Epithelial cell of esophagus (primary cell): ENCODE results near the gene RPL3.
"Not testable (repeated sequence)": the region's sequence is repeated elsewhere in the genome, so short reads cannot be mapped to it uniquely, and the experiment has no call there.

Experiments used
- DNase-seq: peaks from one replicate; pipeline ENCODE4 v3.0.0; 2010; ENCODE audit warnings: low read depth
- H3K4me3 ChIP-seq: 2 replicates; pipeline ENCODE4 v1.5.1; 2011; ENCODE audit warnings: mild to moderate bottlenecking, low read length, control low read depth
- CTCF ChIP-seq: IDR thresholded peaks from 2 replicates; pipeline ENCODE4 v1.5.1; 2011; ENCODE audit warnings: low read depth, mild to moderate bottlenecking, low read length, control low read depth, inconsistent platforms; ENCODE audit not compliant: insufficient read depth; ENCODE audit errors: missing control alignments

RPL3 gene

GRCh38 chr22:39327995-39328754, 8.8 kb upstream of the RPL3 start:
- no peak overlapping the region for H3K4me3 ChIP-seq
- no peak for TF ChIP-seq CTCF
- DNase-seq, result no peak

GRCh38 chr22:39325392-39325932, 6.0 kb upstream of the RPL3 start:
- no peak overlapping the region for H3K4me3 ChIP-seq
- DNase-seq, result peak; percentile 30
- no peak for TF ChIP-seq CTCF

- peak overlapping the region; percentile 99 for H3K4me3 ChIP-seq
- not testable (repeated sequence) for DNase-seq
These were observed 1.2 kb upstream of the RPL3 start for GRCh38 chr22:39320616-39321029.

GRCh38 chr22:39318507-39319283, 728 bp downstream of the RPL3 start:
- DNase-seq, result no peak
- peak overlapping the region; percentile 99 for H3K4me3 ChIP-seq
- no peak for TF ChIP-seq CTCF

- peak; percentile 49 for DNase-seq
- H3K4me3 ChIP-seq, result peak overlapping the region; percentile 99
- no peak for TF ChIP-seq CTCF
These were observed 1.5 kb downstream of the RPL3 start for GRCh38 chr22:39317775-39318506.

- no peak for DNase-seq
- H3K4me3 ChIP-seq, result peak overlapping the region; percentile 99
- no peak for TF ChIP-seq CTCF
These were observed 2.2 kb downstream of the RPL3 start for GRCh38 chr22:39317084-39317774.
